Coronary artery (tissue), 2 donors: ENCODE measurements around the gene SHISA5.
A peak's percentile ranks its signal among the peaks of the same experiment; 100 is the strongest.

Experiments used
- DNase-seq: peaks from one replicate; pipeline ENCODE4 v3.0.0-alpha.2; 2017; ENCODE audit warnings: low spot score
- H3K27ac ChIP-seq, 2 donors: fragments of 200-600 bp; sonication (generic); one replicate each; pipeline ENCODE4 v1.5.1; 2016 to 2019
- H3K4me3 ChIP-seq: fragments of 200-600 bp; sonication (generic); 2 replicates; pipeline ENCODE4 v1.5.1; 2016; ENCODE audit warnings: mild to moderate bottlenecking, moderate library complexity
- TF ChIP-seq, protein P1 (sequence below): fragments of 200-600 bp; sonication (generic); IDR thresholded peaks from one replicate; pipeline ENCODE4 v1.5.1; 2019; ENCODE audit warnings: antibody characterized with exemption

Gene SHISA5

GRCh38 chr3:48519277-48519643 is 15.3 kb upstream of the SHISA5 start:
- TF ChIP-seq, protein P1, sequence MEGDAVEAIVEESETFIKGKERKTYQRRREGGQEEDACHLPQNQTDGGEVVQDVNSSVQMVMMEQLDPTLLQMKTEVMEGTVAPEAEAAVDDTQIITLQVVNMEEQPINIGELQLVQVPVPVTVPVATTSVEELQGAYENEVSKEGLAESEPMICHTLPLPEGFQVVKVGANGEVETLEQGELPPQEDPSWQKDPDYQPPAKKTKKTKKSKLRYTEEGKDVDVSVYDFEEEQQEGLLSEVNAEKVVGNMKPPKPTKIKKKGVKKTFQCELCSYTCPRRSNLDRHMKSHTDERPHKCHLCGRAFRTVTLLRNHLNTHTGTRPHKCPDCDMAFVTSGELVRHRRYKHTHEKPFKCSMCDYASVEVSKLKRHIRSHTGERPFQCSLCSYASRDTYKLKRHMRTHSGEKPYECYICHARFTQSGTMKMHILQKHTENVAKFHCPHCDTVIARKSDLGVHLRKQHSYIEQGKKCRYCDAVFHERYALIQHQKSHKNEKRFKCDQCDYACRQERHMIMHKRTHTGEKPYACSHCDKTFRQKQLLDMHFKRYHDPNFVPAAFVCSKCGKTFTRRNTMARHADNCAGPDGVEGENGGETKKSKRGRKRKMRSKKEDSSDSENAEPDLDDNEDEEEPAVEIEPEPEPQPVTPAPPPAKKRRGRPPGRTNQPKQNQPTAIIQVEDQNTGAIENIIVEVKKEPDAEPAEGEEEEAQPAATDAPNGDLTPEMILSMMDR, result no peak
- no peak overlapping the region for H3K27ac ChIP-seq

GRCh38 chr3:48518638-48519276 is 14.8 kb upstream of the SHISA5 start:
- Histone ChIP-seq H3K4me3 (no peak overlapping the region), H3K27ac (no peak overlapping the region)
- no peak for DNase-seq
- TF ChIP-seq, protein P1, result no peak

More at GRCh38 chr3:48519277-48519643, 15.3 kb upstream of the SHISA5 start:
- no peak overlapping the region for H3K4me3 ChIP-seq
- DNase-seq, result no peak

- DNase-seq, result no peak
- no peak overlapping the region for H3K4me3 ChIP-seq
- no peak overlapping the region for H3K27ac ChIP-seq
- TF ChIP-seq, protein P1, result no peak
Observed at GRCh38 chr3:48518069-48518468, 14.1 kb upstream of the SHISA5 start.

- DNase-seq, result no peak
- Histone ChIP-seq H3K27ac (no peak overlapping the region), H3K4me3 (no peak overlapping the region)
- TF ChIP-seq, protein P1, result no peak
Observed at GRCh38 chr3:48516571-48516970, 12.6 kb upstream of the SHISA5 start.

GRCh38 chr3:48514431-48515227 is 10.7 kb upstream of the SHISA5 start:
- no peak overlapping the region for H3K27ac ChIP-seq
- no peak overlapping the region for H3K4me3 ChIP-seq
- peak; percentile 12 for DNase-seq
- TF ChIP-seq, protein P1, result no peak

- no peak for DNase-seq
Observed at GRCh38 chr3:48511551-48511950, 7.6 kb upstream of the SHISA5 start.

More at GRCh38 chr3:48511551-48511950, 7.6 kb upstream of the SHISA5 start:
- Histone ChIP-seq H3K27ac (no peak overlapping the region), H3K4me3 (no peak overlapping the region)
- TF ChIP-seq, protein P1, result no peak
